Right hindlimb (tissue), 1 donor: ENCODE results near the gene KCNK4.

ENCODE experiments used
- DNase-seq: peaks from one replicate; pipeline ENCODE4 v3.0.0-alpha.2; 2018

KCNK4 gene

DNA sequence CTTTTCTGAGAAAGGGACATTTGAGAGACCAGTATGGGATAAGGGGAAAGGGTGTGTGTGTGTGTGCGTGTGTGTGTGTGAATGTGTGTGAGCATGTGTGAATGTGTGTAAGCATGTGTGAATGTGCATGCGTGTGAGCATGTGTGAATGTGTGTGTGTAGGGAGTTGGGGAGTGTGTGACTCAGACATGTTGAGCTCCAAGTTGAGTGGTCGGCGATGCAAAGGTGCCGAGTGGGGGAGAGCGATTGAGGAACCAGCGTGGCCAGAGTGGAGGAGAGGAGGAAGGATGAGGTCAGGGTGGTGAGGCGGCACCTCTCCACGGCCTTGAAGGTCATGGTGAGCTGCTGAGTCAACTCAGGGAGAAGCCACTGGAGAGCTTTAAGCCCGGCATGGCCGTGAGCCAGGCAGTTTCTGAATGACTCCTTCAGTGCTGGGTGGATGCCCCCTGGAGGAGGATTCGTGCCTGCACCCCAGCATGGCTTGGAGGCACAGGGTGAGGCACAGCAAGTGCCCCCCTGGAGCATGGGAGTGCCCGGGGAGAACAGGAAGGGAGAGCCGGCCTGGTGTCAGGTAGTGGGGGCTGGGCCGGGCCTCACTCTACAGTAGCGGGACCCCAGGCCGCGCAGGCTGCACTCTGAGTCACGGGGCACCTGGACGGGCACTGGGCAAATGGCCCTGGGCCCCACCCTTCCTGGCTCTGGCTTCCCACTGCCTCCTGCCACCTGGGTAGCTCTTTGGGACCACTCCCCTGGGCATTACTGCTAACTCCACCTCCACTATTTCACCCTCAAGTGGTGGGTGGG lies 40.7 kb downstream of the KCNK4 start:
- peak; percentile 42 for DNase-seq

DNA sequence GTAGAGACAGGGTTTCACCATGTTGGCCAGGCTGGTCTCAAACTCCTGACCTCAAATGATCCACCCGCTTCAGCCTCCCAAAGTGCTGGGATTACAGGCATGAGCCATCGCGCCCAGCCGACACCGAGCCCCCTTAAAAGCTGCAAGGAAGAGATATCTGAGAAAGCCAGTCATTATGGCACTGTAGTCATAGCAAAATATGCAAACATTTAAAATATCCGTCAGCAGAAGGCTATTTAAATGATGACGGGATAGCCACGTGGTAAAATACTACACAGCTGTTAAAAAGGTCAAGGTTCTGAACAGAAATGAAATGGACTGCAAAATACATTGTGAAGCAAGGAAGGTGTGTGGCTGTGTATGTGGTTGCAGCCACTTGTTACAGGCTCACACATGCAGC lies 42.5 kb downstream of the KCNK4 start:
- DNase-seq: no peak

GRCh38 chr11:64334764-64335735 lies 43.9 kb downstream of the KCNK4 start:
- DNase-seq: no peak

DNA sequence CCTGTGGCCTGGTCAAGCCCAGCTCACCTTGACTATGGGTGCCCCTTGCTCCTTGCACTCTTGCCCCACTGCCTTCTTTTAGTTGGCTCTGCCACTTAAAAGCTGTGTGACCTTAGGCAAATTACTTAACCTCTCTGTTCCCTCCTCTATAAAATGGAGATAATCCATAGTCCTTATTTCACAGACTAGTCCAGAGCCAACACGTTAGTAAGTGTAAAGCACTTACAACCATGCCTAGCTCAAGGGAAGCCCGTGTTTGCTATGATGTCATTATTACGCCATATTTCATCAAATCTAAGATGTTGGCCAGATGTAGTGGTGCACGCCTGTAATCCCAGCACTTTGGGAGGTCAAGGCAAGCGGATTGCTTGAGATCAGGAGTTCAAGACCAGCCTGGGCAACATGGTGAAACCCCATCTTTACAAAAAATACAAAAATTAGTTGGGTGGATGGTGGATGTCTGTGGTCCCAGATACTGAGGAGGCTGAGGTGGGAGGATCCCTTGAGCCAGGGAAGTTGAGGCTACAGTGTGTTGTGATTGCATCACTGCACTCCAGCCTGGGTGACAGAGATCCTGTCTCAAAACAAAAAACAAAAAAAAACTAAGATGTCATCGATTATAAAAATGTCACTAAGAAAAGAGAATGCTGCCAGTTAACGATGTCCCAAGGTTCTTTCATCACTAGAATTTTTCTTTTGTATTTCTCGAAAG lies 46.6 kb downstream of the KCNK4 start:
- DNase-seq: no peak

- no peak for DNase-seq
Observed at GRCh38 chr11:64338716-64339115, 47.6 kb downstream of the KCNK4 start.

GRCh38 chr11:64339286-64339685 lies 48.2 kb downstream of the KCNK4 start:
- no peak for DNase-seq

DNA sequence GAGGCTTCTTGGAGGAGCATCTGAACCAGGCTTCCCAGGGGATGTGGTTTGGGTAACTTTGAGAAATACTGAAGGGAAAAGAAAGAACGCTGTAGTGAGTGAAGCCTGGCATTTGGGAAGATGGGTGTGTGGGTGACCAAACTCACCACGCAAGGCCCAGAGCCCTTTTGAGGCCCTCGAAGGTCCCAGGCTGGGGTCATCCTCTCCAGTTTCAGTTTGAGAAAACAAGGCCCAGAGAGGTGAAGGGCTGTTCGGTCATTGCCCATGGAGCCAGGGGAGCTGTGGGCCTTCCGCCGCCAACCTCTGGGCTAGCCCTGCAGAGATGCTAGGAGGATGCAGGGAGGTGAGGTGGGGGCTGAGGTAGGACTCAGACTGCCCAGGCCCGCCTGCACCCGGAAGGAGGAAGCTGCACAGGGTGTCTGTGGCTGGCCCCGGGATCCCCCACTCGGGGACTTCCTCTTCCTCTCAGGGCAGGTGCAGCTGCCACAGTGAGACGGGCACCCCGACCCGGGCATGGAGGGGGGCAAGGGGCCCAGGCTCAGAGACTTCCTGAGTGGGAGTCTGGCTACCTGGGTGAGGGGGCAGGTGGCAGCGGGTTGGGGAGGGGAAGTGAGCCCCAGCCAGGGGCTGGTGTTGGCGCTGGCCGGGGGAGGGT lies 48.8 kb downstream of the KCNK4 start, which contains the start of gene CCDC88B:
Gene CCDC88B, plus strand, starts transcription at position 451 of the 655 bp plus-strand sequence. Its CDS starts 63 bp downstream, at position 514.
- peak; percentile 34 for DNase-seq

DNA sequence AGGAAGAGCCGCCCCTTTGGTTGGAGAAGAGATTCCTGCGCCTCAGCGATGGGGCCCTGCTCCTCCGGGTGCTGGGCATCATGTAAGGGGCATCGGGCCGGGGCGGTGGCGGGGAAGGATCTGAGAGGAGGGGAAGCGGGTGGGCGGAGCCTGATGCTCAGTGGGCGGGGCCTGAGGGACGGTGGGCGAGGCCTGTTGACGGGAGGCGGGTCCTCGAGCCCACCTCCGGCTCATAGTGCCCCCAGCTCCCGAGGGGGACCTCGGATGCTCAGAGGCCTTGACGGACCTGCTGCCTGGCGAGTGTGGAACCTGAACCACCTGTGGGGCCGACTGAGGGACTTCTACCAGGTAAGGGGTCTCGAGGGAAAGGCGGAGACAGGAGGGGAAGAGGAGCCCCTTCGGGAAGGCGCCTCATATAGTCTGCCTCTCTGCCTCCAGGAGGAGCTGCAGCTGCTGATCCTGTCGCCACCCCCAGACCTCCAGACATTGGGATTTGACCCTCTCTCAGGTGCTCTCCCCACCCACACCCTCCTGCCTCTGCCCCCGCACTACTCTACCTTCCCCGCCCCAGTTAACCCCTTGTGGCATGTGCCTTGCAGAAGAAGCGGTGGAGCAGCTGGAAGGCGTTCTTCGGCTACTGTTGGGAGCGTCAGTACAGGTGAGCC lies 49.7 kb downstream of the KCNK4 start:
- DNase-seq: peak; percentile 44

GRCh38 chr11:64341429-64341828 lies 50.3 kb downstream of the KCNK4 start:
- DNase-seq: peak; percentile 19

DNA sequence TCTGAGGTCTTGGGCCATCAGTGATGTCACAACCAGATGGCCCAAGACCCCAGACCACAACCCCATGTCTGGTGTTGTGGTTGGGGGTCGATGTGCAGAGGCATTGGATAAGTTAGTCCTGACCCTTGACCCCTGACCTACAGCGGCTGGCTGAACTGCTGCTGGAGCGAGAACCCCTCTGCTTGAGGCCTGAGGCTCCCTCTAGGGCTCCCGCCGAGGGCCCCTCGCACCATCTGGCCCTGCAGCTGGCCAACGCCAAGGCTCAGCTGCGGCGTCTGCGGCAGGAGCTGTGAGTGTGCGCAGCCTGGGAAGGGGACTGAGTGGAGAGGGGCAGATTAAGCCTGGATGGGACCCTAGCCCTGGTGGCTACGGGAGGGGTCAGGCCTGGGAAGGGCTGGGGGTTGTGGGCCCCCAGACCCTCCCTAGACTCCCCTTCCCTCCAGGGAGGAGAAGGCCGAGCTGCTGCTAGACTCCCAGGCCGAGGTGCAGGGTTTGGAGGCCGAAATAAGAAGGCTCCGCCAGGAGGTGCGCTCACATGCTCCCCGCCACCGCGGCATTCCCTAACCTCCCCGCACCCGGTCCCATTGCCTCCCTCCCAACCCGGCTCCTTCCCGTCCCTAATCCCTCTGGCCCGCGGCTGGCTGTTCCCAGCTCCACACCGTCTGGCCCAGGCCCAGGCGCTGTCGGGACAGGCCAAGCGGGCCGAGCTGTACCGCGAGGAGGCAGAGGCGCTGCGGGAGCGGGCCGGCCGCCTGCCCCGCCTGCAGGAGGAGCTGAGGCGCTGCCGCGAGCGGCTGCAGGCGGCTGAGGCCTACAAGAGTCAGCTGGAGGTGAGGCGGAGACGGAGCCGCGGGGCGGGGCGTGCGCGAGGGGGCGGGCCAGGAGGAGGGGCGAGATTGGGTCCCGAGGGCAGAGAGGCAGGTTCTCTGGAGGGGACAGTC lies 51.0 kb downstream of the KCNK4 start:
- peak; percentile 87 for DNase-seq

GRCh38 chr11:64342869-64343745 lies 52.0 kb downstream of the KCNK4 start:
- peak; percentile 25 for DNase-seq

DNA sequence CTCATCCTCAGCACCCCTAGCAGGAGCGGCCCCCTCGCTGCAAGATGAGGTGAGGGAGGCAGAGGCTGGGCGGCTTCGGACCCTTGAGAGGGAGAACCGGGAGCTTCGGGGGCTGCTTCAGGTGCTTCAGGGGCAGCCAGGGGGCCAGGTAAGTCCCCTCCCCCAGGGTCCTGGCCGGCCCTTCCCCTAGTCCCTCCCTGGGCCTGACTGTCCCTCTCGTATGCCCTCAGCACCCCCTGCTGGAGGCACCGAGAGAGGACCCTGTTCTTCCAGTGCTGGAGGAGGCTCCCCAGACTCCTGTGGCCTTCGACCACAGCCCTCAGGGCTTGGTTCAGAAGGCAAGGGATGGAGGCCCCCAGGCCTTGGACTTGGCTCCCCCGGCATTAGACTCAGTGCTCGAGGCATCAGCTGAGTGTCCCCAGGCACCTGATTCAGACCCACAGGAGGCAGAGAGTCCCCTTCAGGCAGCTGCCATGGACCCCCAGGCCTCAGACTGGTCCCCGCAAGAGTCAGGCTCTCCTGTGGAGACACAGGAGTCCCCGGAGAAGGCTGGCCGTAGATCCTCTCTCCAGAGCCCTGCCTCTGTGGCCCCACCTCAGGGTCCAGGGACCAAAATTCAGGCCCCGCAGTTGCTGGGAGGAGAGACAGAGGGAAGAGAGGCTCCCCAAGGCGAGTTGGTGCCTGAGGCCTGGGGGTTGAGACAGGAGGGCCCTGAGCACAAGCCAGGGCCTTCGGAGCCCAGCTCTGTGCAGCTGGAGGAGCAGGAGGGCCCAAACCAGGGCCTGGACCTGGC lies 52.9 kb downstream of the KCNK4 start:
- DNase-seq: peak; percentile 21

DNA sequence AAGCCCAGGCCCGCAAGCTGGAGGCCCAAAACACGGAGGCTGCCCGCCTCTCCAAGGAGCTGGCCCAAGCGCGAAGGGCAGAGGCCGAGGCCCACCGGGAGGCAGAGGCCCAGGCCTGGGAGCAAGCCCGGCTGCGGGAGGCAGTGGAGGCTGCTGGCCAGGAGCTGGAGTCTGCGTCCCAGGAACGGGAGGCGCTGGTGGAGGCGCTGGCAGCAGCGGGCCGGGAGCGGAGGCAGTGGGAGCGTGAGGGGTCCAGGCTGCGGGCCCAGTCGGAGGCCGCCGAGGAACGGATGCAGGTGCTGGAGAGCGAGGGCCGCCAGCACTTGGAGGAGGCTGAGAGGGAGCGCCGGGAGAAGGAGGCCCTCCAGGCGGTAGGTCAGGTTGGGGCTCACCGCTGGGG lies 53.7 kb downstream of the KCNK4 start:
- peak; percentile 71 for DNase-seq

GRCh38 chr11:64347193-64347867 lies 56.2 kb downstream of the KCNK4 start:
- DNase-seq: no peak

DNA sequence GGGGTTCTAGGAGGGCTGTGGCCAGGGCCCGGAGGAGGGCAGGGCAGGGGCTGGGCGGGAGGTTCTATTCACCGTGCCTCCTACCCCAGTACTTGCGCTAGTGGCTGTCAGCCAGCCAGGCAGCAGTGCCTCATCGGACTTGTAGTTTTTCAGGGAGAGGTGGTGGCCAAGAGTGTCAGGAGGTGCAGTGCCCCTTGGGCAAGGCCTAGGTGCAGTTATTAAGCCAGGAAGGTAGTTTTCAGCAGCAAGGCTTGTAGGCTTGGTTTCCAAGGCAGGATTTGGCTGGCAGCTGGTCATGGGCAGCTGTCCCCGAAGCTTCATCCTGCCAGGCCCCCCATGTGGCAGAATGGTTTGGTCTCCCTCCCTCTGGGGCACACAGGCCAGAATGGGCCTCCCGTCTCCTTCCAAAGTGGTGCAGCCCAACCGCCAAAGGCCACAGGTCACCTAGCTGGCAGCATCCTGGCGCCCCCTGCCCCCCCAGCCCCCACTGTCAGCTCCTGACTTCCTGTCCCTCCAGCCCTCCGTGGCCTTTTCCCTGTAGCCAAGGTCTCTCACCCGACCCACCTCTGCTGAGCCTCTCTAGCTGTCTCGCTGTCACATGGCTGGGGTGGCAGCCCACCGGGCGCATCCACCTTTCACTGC lies 57.4 kb downstream of the KCNK4 start:
- no peak for DNase-seq

DNA sequence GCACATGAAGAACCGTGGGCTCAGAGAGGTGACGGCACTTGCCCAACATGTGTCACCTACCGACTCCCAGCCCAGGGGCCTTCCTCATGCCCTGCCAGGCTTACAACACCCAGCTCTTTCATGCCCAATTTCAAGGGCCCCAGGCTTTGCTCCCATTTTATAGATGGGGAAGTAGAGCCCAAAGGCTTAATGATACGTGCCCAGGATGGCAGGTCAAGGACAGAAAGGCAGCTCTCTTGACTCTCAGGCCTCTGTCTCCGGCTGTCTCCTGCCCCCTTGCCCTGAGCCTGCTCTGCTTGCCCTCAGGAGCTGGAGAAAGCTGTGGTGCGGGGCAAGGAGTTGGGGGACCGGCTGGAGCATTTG lies 57.9 kb downstream of the KCNK4 start:
- no peak for DNase-seq

GRCh38 chr11:64349404-64349803 lies 58.3 kb downstream of the KCNK4 start:
- DNase-seq: no peak
